NCI-H226 (cell line): Measurements from ENCODE around the gene ARMC9.

Experiments
- DNase-seq: peaks from one replicate; pipeline ENCODE4 v3.0.0-alpha.2; 2015

Gene ARMC9

DNA sequence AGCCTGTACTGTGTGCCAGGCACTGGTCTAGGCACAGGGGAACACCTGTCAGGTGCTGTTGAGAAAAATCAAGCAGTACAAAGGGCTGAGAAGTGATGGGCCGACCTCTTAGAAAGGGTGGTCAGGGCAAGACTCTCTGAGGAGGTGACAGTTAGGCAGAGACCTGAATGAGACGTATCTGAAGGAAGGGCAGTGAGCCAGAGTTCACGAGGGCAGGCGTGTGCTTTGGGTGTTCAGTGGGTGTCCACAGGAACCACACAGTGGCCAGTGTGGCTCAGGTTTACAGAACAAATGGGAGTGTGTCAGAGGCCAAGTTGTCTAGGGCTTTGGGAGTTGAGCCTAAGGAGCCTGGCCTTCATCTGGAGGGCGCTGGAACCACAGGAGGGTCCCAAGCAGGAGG, 6.2 kb downstream of the ARMC9 start:
- DNase-seq: no peak

DNA sequence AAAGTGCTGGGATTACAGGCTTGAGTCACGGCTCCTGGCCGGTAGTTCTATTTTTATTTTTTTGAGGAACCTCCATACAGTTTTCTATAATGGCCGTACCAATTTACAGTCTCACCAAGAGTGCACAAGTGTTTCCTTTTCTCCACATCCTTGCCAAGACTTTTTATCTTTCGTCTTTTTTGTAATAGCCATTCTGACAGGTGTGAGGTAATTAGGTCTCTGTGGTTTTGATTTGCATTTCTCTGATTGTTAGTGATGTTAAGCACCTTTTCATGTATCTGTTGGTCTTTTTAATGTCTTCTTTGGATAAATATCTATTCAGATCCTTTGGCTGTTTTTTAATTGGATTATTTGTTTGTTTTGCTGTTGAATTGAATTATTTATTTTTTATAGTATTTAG, 9.3 kb downstream of the ARMC9 start:
- DNase-seq: no peak

DNA sequence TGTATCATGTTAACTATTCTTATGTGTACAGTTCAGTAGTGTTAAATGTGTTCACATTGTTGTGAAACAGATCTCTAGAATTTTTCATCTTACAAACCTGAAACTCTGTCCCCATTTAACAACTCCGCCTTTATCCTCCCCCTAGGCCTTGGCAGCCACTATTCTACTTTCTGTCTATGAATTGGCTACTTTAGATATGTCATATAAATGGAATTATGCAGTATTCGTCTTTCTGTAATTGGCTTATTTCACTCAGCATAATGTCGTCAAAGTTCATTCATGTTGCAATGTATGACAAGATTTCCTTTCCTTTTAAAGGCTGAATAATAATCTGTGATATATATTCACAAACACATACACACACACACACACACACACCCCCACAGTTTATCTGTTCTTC, 12.4 kb downstream of the ARMC9 start:
- DNase-seq: no peak

DNA sequence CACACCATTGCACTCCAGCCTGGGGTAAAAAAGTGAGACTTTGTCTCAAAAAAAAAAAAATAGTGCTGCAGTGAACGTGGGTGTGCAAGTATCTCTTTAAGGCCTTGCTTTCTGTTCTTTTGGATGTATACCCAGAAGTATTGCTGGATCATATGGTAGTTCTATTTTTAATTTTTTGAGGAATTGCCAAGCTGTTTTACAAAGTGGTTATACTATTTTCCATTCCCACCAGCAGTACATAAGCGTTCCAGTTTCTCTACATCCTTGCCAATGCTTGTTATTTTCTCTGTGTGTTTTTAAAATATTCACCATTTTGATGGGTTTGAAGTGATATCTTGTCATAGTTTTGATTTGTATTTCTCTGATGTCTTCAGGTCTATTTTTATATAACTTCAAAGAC, 13.1 kb downstream of the ARMC9 start:
- no peak for DNase-seq

DNA sequence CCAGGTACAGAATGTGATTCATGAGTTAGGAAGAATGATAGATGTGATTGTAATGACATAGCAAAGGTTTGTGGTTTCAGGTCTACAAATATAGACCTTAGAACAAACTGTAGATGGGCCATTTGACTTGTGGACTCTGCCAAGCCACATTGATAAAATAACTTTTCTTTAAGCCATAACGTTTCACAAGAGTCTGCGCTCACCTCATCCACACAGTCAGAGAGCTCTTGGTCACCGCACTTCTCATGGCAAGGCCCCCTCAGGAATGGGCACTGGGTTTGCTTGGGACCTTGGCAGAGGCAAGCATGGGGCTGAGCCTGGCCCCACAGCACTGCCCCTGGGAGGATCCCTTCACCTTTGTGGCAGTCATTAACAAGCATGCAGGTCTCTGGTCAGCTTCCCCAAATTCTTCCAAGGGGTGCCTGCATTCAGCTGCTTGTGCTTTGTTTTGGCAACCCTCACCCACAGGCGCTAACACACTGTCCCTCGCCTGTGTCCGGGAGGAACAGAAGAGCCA, 14.0 kb downstream of the ARMC9 start:
- DNase-seq: peak; percentile 33

DNA sequence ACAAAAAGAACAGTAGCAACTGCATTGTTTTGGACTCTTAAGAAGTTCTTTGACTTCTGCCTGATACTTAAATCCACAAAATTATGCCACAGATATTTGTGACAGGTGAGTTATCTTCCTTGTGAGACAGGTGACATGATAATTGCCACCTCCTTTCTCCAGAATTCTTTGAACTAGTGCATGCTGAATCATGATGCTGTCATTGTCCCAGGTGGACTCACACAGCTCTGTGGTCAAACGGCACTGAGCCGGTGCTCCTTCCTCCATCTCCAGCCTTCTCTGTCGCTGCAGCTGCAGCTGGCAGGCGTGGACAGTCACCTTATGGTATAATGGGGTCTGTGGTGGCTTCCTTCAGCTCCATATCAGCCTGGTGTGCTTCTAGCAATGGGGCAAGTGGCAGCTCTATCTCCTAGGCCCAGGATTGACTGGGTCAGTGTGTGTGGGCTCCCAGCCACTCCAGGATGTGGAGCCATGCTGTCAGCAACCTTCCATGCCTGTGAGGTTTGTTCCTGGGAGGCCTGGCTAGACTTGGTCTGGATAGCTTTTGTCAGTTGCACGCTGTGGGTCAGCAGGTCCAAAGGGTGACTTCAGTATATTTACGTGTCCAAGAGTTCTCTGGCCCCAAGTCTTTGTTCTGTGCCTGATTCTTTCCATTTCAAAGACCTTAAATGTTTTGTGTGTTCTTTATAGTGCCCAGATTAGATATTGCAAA, 15.7 kb downstream of the ARMC9 start:
- DNase-seq: no peak

DNA sequence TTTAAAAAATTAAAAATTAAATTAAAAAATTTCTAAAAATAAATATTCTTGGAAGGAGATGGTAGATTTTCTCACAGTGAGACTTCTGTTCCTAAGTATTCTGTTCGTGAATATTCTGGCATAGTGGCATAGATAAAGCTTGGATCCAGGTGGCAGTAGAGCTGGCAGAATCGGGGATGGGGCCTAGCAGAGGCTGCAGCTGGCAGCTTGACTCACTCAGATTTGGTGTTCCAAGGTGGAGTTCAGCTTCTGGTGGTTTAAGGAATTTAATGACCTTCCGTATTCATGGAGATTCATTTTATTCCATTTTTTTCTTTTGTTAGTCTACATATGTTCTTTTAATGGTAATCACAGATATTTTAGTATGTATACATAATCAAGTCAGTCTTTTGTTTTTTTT, 19.9 kb downstream of the ARMC9 start:
- DNase-seq: no peak

DNA sequence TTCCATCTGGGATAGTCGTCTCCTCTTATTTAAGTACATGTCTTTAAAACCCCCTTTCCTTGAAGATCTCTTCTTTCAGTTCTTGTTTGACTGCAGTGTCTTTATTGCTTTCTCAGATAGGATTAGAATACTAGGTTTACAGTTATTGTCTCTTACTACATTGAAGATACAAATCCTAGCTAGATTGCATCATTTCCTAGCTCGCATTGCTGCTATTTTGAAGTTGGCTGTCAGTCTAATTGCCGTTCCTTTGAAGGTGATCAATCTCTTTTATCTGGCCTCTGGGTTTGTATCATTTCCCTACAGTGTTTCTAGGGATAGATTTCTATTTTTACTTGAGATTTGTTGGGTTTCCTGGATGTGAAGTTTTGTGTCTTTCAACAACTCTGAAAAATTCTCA, 20.9 kb downstream of the ARMC9 start:
- DNase-seq: no peak

DNA sequence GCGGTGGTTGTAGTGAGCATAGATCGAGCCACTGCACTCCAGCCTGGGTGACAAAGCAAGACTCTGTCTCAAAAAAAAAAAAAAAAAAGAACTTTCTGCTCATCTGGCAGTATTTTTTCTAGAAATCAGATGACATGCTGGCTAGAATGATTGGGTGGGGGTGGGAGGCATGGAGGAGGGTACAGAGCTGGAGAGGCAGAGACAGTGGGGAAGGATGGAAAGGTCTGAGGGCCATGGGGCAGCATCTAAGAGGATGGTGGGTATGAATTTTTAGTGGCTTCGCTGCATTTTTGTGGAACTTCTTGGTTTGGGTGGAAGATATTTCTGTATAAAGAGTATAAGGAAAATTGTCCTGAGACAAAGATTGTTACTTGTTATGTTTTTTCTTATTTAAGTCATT, 23.3 kb downstream of the ARMC9 start:
- DNase-seq: no peak

DNA sequence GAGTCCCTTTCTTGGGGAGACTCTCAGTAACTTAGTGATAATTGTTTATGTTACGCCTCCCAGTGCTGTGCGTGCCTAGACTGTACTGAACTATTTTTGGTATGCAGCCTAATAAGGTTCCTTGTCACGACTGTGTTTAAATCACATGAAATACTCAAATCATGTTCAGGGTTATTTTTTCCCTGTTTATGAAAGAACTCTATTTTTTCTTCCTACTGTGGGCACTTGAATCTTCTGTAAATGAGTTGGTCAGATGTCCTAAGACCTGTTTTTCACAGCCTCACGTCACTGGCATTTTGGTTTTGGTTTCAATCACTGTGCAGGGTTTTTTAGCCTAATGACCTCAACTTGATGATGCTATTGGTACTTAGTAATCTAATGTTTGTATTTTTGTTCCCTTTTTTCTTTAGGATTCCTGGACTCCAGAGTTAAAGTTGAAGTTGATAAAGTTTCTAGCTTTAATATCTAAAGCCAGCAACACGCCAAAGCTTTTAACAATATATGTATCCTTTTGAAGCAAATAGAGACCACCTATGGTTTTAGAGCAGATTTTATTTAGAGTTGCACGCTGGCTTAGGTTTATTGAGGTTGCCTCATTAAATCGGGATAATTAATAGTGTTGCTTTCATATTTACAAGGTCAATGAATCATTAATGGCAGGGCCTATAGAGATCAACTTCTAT, 24.0 kb downstream of the ARMC9 start:
- DNase-seq: no peak

DNA sequence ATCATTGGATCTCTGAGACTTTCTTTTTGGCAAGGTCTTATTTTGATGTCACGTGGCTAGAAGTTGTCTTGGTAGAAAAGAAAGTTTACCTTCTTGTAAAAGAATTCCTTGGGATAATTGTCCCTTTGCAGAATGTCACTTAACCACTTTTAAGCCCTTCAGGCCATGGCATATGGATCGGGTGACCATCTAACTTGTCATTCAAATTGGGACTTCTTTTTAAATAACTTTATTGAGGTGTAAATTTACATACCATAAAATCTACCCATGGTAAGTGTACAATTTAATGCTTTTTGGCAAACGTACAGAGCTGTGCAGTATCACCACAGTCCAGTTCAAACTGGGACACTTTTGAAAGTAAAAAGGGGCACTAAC, 24.6 kb downstream of the ARMC9 start:
- DNase-seq: no peak

DNA sequence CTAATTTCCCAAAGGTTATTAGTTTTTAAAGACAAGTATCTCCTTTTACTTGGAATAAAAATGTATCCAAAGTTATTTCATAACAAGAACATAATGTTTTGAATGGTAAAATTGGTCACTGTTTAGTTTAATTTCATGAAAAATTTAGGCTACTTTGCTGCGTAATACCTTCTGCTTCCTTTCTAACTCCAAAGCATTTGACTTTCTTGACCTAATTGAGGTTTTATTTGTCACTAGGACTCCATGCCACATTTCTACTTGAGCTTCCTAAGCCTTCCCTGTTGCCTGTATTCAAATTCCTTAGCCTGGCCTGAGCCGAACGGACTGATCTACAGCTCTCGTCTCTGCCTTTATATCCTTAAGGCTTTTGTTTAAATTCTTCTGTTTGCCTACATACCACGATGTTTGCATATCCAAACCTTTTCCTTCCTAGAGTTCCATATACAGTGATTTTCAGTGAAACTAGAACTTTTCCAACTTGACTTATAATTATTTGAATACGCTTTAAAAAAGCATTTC, 25.1 kb downstream of the ARMC9 start:
- DNase-seq: no peak

DNA sequence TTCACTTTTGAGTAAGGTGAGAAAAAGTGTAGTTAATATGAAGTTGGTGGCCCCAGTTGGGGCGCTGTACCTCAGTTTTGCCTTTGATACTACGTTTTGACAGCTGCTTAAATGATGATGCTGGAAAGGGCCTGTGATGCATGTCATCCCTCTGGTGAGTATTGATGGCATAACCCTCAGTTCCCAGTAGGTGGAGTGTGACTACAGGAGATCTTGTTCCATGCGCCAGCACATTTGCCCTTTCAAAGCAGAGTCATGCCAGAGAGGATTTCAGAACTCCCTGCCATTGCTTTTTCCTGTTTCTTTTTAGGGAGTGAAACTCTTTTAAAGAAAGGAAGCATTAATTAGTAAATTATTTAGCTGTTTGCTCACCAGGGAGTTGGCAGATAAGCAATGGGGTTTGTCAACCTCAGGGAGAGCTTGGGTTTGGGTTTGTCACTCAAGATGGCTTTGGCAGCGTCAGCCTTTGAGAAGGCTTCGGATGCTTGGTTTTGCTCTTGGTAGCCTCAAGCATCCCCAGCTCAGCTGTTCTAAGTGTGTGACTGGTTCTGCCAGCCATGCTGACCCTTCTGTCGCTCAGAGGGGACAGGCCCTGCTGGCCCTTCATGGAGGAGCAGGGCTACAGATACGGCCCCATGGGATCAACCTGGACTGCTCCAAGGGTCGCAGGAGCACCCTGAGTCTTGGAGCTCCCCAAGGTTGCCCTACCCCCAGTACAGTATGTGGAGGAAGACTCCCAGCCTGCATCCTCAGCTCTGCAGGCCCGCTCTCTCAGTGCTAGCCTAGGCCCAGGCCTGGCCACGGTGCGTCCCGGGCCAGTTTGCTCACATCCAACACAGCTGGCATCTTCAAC, 29.1 kb downstream of the ARMC9 start:
- peak; percentile 61 for DNase-seq

DNA sequence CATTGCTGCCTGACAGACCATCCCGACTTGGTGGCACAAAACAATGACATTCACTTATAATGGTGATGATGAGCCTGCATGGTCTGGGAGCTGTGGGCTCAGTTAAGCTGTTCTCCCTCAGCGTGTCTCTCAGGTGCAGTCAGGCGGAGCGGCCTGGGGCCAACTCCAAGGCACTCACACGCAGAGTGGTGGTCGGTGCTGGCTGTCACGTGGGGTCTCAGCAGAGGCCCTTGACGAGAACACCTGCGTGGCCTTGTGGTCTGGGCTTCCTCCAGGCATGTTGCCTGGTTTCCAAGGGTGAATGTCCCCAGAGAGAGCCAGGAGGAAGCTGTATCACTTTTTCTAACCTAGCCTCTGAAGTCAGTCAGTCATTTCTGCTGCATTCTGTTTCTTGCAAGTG, 29.8 kb downstream of the ARMC9 start:
- DNase-seq: no peak

DNA sequence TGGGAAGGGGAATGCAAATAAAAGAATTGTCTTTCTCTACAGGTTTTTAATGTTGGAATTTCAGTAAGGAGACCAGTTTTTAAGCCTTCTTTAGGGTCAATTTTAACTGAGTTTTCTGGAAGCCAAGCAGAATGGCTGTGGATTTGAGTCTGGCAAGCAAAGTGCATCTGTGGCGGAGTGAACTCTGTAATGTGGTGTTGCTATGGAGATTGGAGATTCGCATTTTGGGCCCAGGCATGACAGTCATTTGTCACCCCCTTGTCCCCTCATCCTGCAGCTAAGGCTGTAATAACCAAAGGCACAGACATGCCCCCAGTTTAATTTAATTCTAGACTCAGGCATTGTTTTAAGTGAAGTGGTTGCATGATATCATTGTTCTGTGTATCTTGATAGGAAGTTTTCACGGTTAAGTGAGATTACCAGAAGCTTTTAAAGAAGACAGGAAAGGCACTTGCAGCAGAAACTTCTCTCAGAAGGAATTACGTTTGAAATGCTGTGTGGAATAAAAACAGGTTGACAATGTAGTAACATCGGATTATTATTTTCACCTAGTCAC, 30.6 kb downstream of the ARMC9 start:
- no peak for DNase-seq

DNA sequence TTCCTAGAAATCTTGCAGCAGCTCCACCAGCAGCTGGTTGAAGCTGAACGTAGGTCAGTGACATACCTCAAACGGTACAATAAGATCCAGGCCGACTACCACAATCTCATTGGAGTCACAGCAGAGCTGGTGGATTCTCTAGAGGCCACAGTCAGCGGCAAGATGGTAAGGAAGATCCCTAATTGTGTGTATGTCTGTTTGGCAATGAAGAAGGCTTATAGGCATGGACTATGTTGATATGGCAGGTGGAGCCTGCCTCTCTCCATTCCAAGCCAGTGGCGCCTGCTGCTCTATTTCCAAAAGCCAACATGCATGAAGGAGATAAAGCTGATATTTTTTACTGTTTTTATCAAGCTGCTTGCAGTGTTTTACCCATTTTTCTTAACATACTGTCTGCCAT, 36.8 kb downstream of the ARMC9 start:
- no peak for DNase-seq

DNA sequence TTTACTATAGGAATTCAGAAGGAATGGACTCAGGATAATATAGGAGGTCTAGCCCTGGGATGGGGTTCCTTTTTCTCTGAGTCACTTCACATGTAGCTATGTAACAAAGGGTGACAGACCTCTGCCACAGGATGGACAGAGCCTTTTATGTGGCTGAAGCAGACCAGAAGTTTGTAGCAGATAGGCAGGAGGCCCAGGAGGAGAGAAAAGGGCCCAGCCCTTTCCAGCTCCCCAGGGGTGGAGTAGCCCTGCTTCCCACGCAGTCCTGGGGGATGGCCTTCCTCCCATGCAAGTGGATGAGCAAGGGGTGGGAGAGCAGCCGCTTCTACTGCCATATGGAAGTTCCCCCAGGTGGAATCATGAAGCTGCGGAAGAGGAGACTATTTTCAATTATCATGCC, 40.3 kb downstream of the ARMC9 start:
- no peak for DNase-seq

DNA sequence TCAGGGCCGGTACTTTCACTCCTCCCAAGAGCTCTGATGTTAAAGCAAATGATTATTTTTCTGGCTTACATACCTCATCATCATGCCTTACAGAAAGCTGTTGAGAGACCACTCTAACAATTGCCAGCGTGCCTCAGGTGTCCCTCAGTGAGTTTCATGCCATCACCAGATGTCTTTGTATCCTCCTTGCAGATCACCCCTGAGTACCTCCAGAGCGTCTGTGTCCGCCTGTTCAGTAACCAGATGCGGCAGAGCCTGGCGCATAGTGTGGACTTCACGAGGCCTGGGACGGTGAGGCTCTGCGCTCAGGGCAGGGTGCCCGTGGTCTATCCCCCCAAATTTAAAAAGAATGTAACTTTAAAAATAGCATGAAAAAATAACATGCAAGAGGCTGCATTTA, 41.3 kb downstream of the ARMC9 start:
- no peak for DNase-seq

DNA sequence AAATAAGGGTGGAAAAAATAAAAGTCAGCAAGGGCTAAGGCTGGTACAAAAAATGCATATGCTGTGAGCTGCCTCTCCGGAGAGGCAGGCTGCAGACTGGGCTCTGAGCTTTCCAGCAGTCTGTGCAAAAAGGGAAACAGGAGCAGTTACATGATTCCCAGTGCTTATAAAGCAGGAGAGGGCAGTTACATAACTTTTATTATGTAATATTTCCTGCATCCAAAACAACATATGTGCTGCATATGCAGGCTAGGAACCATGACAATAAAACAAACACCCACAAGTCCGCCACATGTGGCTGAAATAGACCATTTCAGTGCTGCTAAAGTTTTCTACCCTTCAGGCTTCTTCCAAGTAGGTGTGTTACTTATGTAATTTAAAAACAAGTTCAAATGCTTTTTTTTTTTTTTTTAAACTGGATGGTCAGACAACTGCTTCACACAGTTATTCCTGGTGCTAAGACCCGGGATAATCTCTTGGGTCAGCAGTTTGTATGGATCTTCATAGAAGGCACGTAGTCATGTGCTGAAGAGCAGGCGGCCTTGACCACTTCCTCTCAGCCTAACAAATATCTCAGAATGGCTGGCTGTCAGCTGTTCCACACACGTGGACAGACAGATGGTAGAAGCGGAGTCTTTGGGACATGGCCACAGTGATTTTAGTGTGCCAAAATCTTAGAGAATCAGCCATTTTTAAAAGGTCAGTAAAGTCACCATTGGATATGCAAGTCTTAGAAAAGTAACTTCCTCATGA, 43.5 kb downstream of the ARMC9 start:
- no peak for DNase-seq

DNA sequence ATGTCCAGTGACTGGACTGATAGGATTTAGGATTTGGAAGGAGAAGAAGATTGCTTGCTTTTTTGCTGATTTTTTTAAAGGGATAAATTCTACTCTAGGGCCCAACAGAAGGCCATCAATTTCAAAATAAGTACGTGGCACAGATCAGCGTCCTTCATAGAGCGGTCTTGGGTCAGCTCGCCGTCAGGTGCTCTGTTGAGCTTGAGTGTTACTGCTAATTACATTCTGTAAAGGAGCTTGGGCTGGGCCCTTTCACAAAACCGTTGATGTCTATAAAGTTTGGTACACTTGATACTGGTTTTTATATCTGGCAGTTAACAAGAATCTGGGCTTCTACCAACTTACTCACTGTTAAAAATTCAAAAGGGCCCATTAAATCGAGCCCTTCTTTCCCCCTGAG, 45.4 kb downstream of the ARMC9 start:
- no peak for DNase-seq

DNA sequence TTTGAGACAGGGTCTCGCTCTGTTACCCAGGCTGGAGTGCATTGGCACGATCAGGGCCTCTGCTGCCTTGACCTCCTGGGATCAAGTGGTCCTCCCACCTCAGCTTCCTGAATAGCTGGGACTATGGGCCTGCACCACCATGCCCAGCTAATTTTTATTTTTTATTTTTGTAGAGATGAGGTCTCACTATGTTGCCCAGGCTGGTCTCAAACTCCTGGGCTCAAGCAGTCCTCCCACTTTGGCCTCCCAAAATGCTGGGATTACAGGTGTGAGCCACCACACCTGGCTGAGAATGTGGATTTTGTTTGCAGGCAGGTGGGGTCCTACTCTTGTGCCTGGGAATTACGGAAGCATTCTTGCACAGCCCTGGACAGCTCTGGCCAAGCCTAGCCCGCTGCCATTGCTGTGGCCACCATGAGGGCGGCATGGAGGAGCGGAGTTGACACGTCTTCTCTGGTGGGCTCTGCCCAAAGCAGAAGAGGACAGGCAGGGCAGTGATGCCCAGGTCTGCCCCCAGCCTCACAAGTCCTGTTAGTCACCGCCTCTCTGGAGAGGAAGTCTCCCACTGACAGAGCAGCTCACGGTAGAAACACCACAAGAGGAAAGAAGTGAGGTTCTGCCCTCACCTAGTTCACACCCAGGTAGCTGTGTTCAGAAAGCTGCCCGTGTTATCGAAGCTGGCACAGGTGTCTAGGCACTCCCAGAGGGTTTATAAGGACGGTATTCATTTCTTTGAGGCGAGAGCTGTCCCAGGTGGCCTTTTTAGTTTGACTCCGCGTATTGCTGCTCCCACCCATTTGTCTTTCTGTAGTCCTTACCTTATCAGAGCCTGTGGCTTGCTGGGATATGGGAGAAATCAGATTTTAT, 46.2 kb downstream of the ARMC9 start:
- DNase-seq: no peak
